Prostate gland (tissue), 2 donors: ENCODE data around the gene ELMO1. TPM values are rescaled to one million over a fixed set of nuclear protein-coding genes. Genes with fewer than 3 reads are reported as not detected.

Experiments
- DNase-seq: peaks from one replicate; pipeline ENCODE4 v3.0.0-alpha.2; 2019; ENCODE audit warnings: low spot score
- H3K27ac ChIP-seq, 2 donors: fragments of 200-600 bp; sonication (generic); 2 replicates each; pipeline ENCODE4 v1.5.1; 2017 to 2019
- H3K27me3 ChIP-seq: fragments of 200-600 bp; sonication (generic); replicated peaks from 2 replicates; pipeline ENCODE4 v1.5.1; 2019; ENCODE audit not compliant: insufficient read depth
- H3K36me3 ChIP-seq, 2 donors: fragments of 200-600 bp; sonication (generic); 1 replicate in 1 of 2; 2 replicates in 1 of 2; pipeline versions ENCODE4 v1.5.1 to v1.8.1; 2017 to 2019
- H3K4me1 ChIP-seq: fragments of 200-600 bp; sonication (generic); replicated peaks from 2 replicates; pipeline ENCODE4 v1.5.1; 2019
- H3K4me3 ChIP-seq, 2 donors: fragments of 200-600 bp; sonication (generic); 2 replicates each; pipeline ENCODE4 v1.5.1; 2017 to 2019
- H3K9me3 ChIP-seq: fragments of 200-600 bp; sonication (generic); 2 replicates; pipeline ENCODE4 v1.5.1; 2017
- CTCF ChIP-seq, 4 experiments: fragments of 200-600 bp in 2 of 4; fragments of 450-650 bp in 2 of 4; sonication (generic) in 2 of 4; IDR thresholded peaks; 1 replicate in 3 of 4; 2 replicates in 1 of 4; pipeline ENCODE4 v1.5.1; 2016 to 2019; ENCODE audit warnings: antibody characterized with exemption in 4 of 4, mild to moderate bottlenecking in 2 of 4, moderate library complexity in 2 of 4
- POLR2A ChIP-seq: fragments of 450-650 bp; IDR thresholded peaks from one replicate; pipeline ENCODE4 v1.6.1; 2016; ENCODE audit warnings: antibody characterized with exemption, mild to moderate bottlenecking
- POLR2AphosphoS5 ChIP-seq: sonication (generic); formaldehyde crosslinking; IDR thresholded peaks from one replicate; pipeline ENCODE4 v1.6.1; 2017; ENCODE audit warnings: antibody characterized with exemption
- WGBS: methylation state at CpG from one replicate; pipeline ENCODE4 v1.1.5; 2018; 5-methylcytosine and 5-hydroxymethylcytosine counted together
- intact Hi-C: fragments of 100-400 bp; cut with DNase I; formaldehyde crosslinking; loops from one replicate; pipeline ENCODE4 v1.14.2; 2022
- total RNA-seq, 2 donors: library from RNA; depleted of rRNA; stranded (reverse); fragments of >200 nt; gene quantifications; one replicate each; pipeline ENCODE4 v1.1.0, GENCODE V29; 2016

Gene ELMO1
- total RNA-seq, 2 donors from 2014 or later = 6.7 to 19.3 TPM

- DNase-seq = no peak
- 84% methylated on average over 9 of the region's 9 CpGs for WGBS
- Histone ChIP-seq H3K27me3 (no peaks in the 10 kb centered on the region), H3K4me3 (no peak overlapping the region), H3K36me3 (no peaks in the 10 kb centered on the region), H3K4me1 (no peaks in the 10 kb centered on the region), H3K9me3 (no peaks in the 10 kb centered on the region), H3K27ac (no peak overlapping the region)
- intact Hi-C loops = no loop called here
- no peak for TF ChIP-seq POLR2AphosphoS5
- TF ChIP-seq POLR2A = no peak
- TF ChIP-seq CTCF (IDR thresholded peaks at IDR 0.05) = no peak
Measured at GRCh38 chr7:37344886-37345579, 103.6 kb downstream of the ELMO1 start.

- Histone ChIP-seq H3K27ac (no peak overlapping the region), H3K9me3 (no peaks in the 10 kb centered on the region), H3K36me3 (no peaks in the 10 kb centered on the region), H3K4me1 (no peaks in the 10 kb centered on the region), H3K4me3 (no peak overlapping the region), H3K27me3 (no peaks in the 10 kb centered on the region)
- intact Hi-C loops = no loop called here
- 73% methylated on average over 16 of the region's 16 CpGs for WGBS
- DNase-seq = no peak
- no peak for TF ChIP-seq CTCF (IDR thresholded peaks at IDR 0.05)
- TF ChIP-seq POLR2AphosphoS5 = no peak
- TF ChIP-seq POLR2A = no peak
Measured at GRCh38 chr7:37342688-37343471, 105.8 kb downstream of the ELMO1 start.

GRCh38 chr7:37342176-37342687 lies 106.4 kb downstream of the ELMO1 start:
- WGBS = 95% methylated on average over 8 of the region's 8 CpGs
- Histone ChIP-seq H3K36me3 (no peaks in the 10 kb centered on the region), H3K9me3 (no peaks in the 10 kb centered on the region), H3K4me1 (no peaks in the 10 kb centered on the region), H3K27me3 (no peaks in the 10 kb centered on the region), H3K4me3 (no peak overlapping the region), H3K27ac (no peak overlapping the region)
- intact Hi-C loops = no loop called here
- TF ChIP-seq POLR2AphosphoS5 = no peak
- no peak for TF ChIP-seq POLR2A
- TF ChIP-seq CTCF (IDR thresholded peaks at IDR 0.05) = no peak
- no peak for DNase-seq

GRCh38 chr7:37341033-37341630 lies 107.5 kb downstream of the ELMO1 start:
- Histone ChIP-seq H3K27ac (no peak overlapping the region), H3K4me1 (no peaks in the 10 kb centered on the region), H3K4me3 (no peak overlapping the region), H3K27me3 (no peaks in the 10 kb centered on the region), H3K36me3 (no peaks in the 10 kb centered on the region), H3K9me3 (no peaks in the 10 kb centered on the region)
- intact Hi-C loops = no loop called here
- no peak for DNase-seq
- 64% methylated on average over 6 of the region's 6 CpGs for WGBS
- TF ChIP-seq POLR2A (no peak), POLR2AphosphoS5 (no peak)

- no peak for TF ChIP-seq POLR2A
- no peak for TF ChIP-seq POLR2AphosphoS5
- no peak for TF ChIP-seq CTCF (IDR thresholded peaks at IDR 0.05)
- WGBS = 95% methylated on average over 1 of the region's 1 CpG
- Histone ChIP-seq H3K27ac (no peak overlapping the region), H3K4me3 (no peak overlapping the region), H3K4me1 (no peaks in the 10 kb centered on the region), H3K36me3 (no peaks in the 10 kb centered on the region), H3K9me3 (no peaks in the 10 kb centered on the region), H3K27me3 (no peaks in the 10 kb centered on the region)
- no peak for DNase-seq
- intact Hi-C loops = no loop called here
Measured at GRCh38 chr7:37338966-37339365, 109.7 kb downstream of the ELMO1 start.
